Measurements from ENCODE around the gene SEMA6B. TPM values are rescaled to one million over a fixed set of nuclear protein-coding genes. Genes with fewer than 3 reads are reported as not detected.

Gene SEMA6B
- polyA plus RNA-seq, 6 donors from 2014 or later, result not detected

GRCh38 chr19:4583961-4584669, 24.6 kb upstream of the SEMA6B start:
- ATAC-seq (ENCODE audit: low read depth in 2 of 2), result no peak
- H3K4me3 Mint-ChIP-seq, result peak overlapping the region in 1 of 8 donors; percentile 36

DNA sequence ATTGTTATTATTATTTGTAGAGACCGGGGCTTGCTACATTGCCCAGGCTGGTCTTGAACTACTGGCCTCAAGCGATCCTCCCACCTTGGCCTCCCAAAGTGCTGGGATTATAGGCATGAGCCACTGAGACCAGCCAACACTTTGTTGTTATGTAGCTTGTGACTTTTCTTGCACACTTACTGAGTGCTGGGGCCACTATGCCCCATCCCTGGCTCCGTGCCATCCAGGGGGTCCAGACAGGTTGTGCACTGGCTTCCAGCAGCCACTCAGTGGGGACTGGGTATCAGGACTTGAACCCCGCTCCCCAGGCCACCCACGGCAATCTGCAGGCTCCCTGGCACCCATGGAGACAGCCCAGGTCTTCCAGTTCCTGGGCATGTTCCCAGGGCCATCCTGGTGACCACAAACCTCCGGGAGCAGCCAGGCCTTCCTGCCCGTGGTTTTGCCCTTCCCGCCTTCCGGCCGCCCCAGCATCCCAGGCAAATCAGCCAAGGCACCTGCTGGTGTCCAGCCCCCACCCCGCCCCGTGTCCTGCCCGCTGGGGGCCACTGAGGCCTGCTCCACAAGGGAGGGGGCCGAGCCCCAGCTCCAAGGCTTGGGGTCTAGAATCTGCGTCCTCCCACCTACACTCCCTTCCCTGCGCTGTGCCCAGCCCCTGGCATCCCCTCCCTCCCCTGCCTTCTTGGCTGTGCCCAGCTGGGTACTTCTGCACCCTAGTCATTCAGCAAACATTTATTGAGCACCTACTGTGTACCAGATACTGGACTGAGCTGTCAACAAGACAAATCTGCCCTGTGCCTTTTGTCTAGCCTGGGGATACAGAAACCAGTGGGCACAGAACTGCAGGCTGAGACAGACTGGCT, 23.7 kb upstream of the SEMA6B start:
- Mint-ChIP-seq H3K4me1 (peaks cover 12 to 20% (median 17%) of the 10 kb centered on the region in 3 donors), H3K4me3 (peak overlapping the region in 1 of 8 donors; percentile 36), H3K27me3 (peaks cover 31 to 76% (median 62%) of the 10 kb centered on the region in 3 donors), H3K9me3 (no peaks in the 10 kb centered on the region), H3K27ac (no peak overlapping the region), H3K36me3 (peaks cover 0 to 9% of the 10 kb centered on the region in 2 donors)
- DNase-seq (no peak), ATAC-seq (ENCODE audit: low read depth in 2 of 2) (no peak)

More at GRCh38 chr19:4583961-4584669, 24.6 kb upstream of the SEMA6B start:
- Mint-ChIP-seq H3K9me3 (no peaks in the 10 kb centered on the region), H3K27me3 (peaks cover 25 to 72% (median 58%) of the 10 kb centered on the region in 3 donors), H3K4me1 (peaks cover 12 to 20% (median 17%) of the 10 kb centered on the region in 3 donors), H3K36me3 (peaks cover 0 to 9% of the 10 kb centered on the region in 2 donors), H3K27ac (no peak overlapping the region)
- no peak for DNase-seq

DNA sequence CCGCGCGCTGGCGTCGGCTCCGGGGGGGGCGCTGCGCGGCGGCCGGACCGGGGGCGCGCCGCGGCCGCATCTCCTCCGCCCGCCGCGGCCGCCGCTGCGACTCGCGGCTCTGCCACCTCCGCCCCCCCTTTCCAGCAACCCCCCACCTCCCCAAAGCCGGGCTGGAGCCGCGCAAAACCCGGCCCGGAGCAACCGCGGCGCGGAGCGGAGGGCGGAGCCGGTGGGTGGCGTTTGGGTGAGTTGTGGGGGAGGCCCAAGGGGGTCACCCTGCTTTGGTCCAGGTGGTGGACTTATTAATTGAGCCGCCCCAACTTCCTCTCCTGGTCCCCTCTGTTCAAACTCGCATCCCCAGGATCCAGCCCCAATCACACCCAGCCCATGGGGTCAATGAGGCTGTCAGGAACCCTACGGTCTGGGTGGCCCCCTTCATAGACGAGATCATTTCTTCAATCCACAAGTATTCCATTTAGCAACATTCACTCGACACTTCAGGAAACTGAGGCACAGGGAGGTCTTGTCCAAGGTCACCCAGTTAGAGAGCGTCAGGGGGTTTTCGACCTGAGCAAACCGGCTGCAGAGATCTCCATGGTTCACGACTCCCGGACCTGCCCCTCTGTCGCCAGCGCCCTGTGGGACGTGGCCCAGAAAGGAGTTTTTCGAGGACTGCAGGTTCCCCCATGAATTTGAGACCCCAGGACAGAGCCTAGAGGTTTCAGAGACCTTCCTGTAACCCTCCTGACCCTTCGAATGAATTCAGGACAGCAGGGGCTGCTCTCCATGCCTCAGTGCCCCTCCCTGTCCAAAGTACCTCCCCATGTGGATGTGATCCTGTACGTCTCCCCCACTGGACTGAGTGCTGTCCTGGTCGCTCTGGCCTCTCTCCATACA, 22.4 kb upstream of the SEMA6B start:
- ATAC-seq (ENCODE audit: low read depth in 2 of 2) (peak in 1 of 2 donors; percentile 25), DNase-seq (no peak)
- H3K27ac Mint-ChIP-seq, result no peak overlapping the region
- H3K9me3 Mint-ChIP-seq, result no peaks in the 10 kb centered on the region
- peaks cover 0 to 9% of the 10 kb centered on the region in 2 donors for H3K36me3 Mint-ChIP-seq
- H3K27me3 Mint-ChIP-seq, result peaks cover 36 to 75% (median 59%) of the 10 kb centered on the region in 3 donors
- H3K4me3 Mint-ChIP-seq, result peak overlapping the region in 7 of 8 donors; percentile 42 to 78 (median 64)
- H3K4me1 Mint-ChIP-seq, result peaks cover 12 to 20% (median 17%) of the 10 kb centered on the region in 3 donors

GRCh38 chr19:4580961-4581665, 21.6 kb upstream of the SEMA6B start:
- Mint-ChIP-seq H3K4me3 (peak overlapping the region in 2 of 8 donors; percentile 36 to 43), H3K27me3 (peaks cover 41 to 73% (median 64%) of the 10 kb centered on the region in 3 donors), H3K36me3 (peaks cover 0 to 15% of the 10 kb centered on the region in 2 donors), H3K9me3 (peaks cover 0 to 2% (median 0%) of the 10 kb centered on the region in 7 donors), H3K27ac (no peak overlapping the region), H3K4me1 (peaks cover 17 to 24% (median 22%) of the 10 kb centered on the region in 3 donors)
- no peak for ATAC-seq (ENCODE audit: low read depth in 2 of 2)
- DNase-seq, result no peak

- peaks cover 0 to 19% of the 10 kb centered on the region in 2 donors for H3K36me3 Mint-ChIP-seq
- peaks cover 19 to 21% (median 20%) of the 10 kb centered on the region in 3 donors for H3K4me1 Mint-ChIP-seq
- H3K9me3 Mint-ChIP-seq, result peaks cover 0 to 2% (median 0%) of the 10 kb centered on the region in 7 donors
- DNase-seq, result no peak
- peaks cover 37 to 73% (median 64%) of the 10 kb centered on the region in 3 donors for H3K27me3 Mint-ChIP-seq
- H3K27ac Mint-ChIP-seq, result peak overlapping the region in 1 of 6 donors; percentile 70
- ATAC-seq (ENCODE audit: low read depth in 2 of 2), result no peak
- peak overlapping the region in 2 of 8 donors; percentile 9 to 25 for H3K4me3 Mint-ChIP-seq
Observed at GRCh38 chr19:4580021-4580901, 20.8 kb upstream of the SEMA6B start.

- H3K4me1 Mint-ChIP-seq, result peaks cover 16 to 21% (median 20%) of the 10 kb centered on the region in 3 donors
- peaks cover 0 to 19% of the 10 kb centered on the region in 2 donors for H3K36me3 Mint-ChIP-seq
- DNase-seq (no peak), ATAC-seq (ENCODE audit: low read depth in 2 of 2) (no peak)
- peaks cover 0 to 2% (median 0%) of the 10 kb centered on the region in 7 donors for H3K9me3 Mint-ChIP-seq
- H3K4me3 Mint-ChIP-seq, result peak overlapping the region in 2 of 8 donors; percentile 15 to 53
- H3K27ac Mint-ChIP-seq, result no peak overlapping the region
- H3K27me3 Mint-ChIP-seq, result peaks cover 34 to 77% (median 70%) of the 10 kb centered on the region in 3 donors
Observed at GRCh38 chr19:4579389-4579788, 19.9 kb upstream of the SEMA6B start.

DNA sequence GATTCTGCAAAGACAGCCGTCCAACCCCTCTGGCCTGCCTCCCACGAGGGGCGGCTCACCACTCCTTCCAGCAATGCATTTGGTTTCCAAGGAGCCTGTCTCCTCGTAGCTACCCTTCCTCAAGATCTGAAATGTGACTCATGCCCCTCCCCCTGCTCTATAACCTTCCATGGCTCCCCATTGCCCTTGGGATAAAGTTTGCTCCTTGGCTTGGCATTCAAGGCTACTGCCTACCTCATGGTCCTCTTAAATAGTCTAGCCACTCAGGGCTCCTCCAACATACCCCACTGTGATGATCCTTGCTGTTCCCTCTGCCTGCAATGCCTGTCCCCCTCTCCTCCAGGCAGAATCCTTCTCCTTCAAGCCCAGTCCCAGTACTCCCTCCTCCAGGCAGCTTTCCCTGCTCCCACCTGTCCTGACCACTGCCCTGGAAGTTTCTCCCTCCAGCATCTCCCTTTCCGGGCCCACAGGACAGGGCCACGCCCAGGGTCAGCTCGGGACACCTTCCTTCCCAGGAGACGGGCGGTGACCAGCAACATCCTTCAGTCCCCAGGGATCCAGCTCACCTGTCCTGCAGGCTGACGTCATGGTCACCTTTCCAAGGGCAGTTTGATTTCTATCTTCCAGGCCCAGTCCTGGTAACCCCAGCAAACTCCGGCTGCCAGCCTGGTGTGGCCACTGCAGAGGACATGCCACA, 19.2 kb upstream of the SEMA6B start:
- peak overlapping the region in 1 of 8 donors; percentile 50 for H3K4me3 Mint-ChIP-seq
- H3K4me1 Mint-ChIP-seq, result peaks cover 16 to 21% (median 20%) of the 10 kb centered on the region in 3 donors
- H3K9me3 Mint-ChIP-seq, result peaks cover 0 to 2% (median 0%) of the 10 kb centered on the region in 7 donors
- DNase-seq (no peak), ATAC-seq (ENCODE audit: low read depth in 2 of 2) (no peak)
- H3K27ac Mint-ChIP-seq, result no peak overlapping the region
- peaks cover 34 to 82% (median 69%) of the 10 kb centered on the region in 3 donors for H3K27me3 Mint-ChIP-seq
- H3K36me3 Mint-ChIP-seq, result peaks cover 0 to 19% of the 10 kb centered on the region in 2 donors

DNA sequence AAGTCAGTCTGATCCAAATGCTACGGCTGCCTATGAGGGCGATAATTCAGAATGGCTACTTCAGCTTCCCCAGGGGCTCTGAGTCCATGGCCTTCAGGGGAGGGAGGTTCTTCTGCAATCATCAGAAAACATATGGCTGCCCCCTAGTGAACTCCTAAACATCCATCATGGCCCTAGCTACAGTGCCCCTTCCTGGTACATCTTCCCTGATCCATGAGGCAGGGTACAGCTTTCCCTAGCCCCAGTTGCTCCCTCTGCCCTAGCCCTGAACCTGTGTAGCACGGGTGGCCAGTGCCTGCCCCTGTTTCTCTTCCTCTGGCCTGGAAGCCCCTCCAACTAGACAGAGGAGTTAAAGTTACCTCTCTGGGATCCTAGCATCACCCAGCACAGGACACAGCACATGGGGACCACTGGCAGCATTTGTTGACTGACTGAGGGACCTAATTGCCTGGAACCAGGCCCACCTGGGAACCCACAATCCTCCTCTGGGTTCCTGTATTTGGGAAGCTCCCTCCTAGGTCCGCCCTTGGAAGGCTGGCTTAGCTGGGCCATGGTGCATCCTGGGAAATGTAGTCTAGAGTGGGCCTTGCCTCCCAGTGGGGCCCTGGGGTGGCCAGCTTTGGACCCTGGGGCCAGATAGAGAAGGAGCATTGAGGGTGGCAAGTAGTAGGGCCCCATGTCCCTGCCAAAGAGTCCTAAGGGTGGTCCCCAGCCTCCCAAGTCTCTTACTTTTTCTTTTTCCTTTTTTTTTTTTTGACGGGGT, 17.7 kb upstream of the SEMA6B start:
- Mint-ChIP-seq H3K4me3 (no peak overlapping the region), H3K4me1 (peaks cover 11 to 16% (median 13%) of the 10 kb centered on the region in 3 donors), H3K27me3 (peaks cover 26 to 69% (median 56%) of the 10 kb centered on the region in 3 donors), H3K27ac (no peak overlapping the region), H3K36me3 (peaks cover 0 to 14% of the 10 kb centered on the region in 2 donors), H3K9me3 (peaks cover 0 to 2% (median 0%) of the 10 kb centered on the region in 7 donors)
- ATAC-seq (ENCODE audit: low read depth in 2 of 2) (no peak), DNase-seq (no peak)

- Mint-ChIP-seq H3K27me3 (peaks cover 21 to 63% (median 49%) of the 10 kb centered on the region in 3 donors), H3K36me3 (peaks cover 0 to 10% of the 10 kb centered on the region in 2 donors), H3K27ac (peak overlapping the region in 1 of 6 donors; percentile 52), H3K4me1 (peaks cover 7 to 10% (median 8%) of the 10 kb centered on the region in 3 donors), H3K9me3 (peaks cover 0 to 2% (median 0%) of the 10 kb centered on the region in 7 donors), H3K4me3 (peak overlapping the region in 1 of 8 donors; percentile 59)
- ATAC-seq (ENCODE audit: low read depth in 2 of 2) (peak; percentile 46 to 48), DNase-seq (peak; percentile 60)
Observed at GRCh38 chr19:4576016-4576933, 16.8 kb upstream of the SEMA6B start.

Measured in naive B cell (primary cell).